HEK293 (cell line): ENCODE measurements around the gene PSMD12.
A peak's percentile ranks its signal among the peaks of the same experiment; 100 is the strongest.

Source experiments
- EGR2 ChIP-seq: fragments of 450-650 bp; formaldehyde crosslinking; IDR thresholded peaks from 2 replicates; pipeline ENCODE4 v1.5.1; 2016; ENCODE audit warnings: low read depth, missing biosample characterization, missing genetic modification characterization
- KLF1 ChIP-seq: fragments of 450-650 bp; formaldehyde crosslinking; IDR thresholded peaks from 2 replicates; pipeline ENCODE4 v1.5.1; 2016; ENCODE audit warnings: missing biosample characterization, missing genetic modification characterization
- KLF7 ChIP-seq: fragments of 450-650 bp; formaldehyde crosslinking; IDR thresholded peaks from 2 replicates; pipeline ENCODE4 v1.5.1; 2016; ENCODE audit warnings: missing biosample characterization, missing genetic modification characterization, borderline replicate concordance
- PRDM2 ChIP-seq: fragments of 450-650 bp; formaldehyde crosslinking; IDR thresholded peaks from 2 replicates; pipeline ENCODE4 v1.5.1; 2016; ENCODE audit warnings: missing biosample characterization, missing genetic modification characterization, borderline replicate concordance
- PRDM4 ChIP-seq: fragments of 450-650 bp; formaldehyde crosslinking; IDR thresholded peaks from 2 replicates; pipeline ENCODE4 v1.5.1; 2017; ENCODE audit warnings: missing biosample characterization, missing genetic modification characterization
- ZBTB21 ChIP-seq: fragments of 450-650 bp; formaldehyde crosslinking; IDR thresholded peaks from 2 replicates; pipeline ENCODE4 v1.5.1; 2017; ENCODE audit warnings: missing biosample characterization, missing genetic modification characterization
- ZEB2 ChIP-seq: fragments of 450-650 bp; formaldehyde crosslinking; IDR thresholded peaks from 2 replicates; pipeline ENCODE4 v1.5.1; 2016; ENCODE audit warnings: missing biosample characterization, missing genetic modification characterization
- ZFP69B ChIP-seq: fragments of 450-650 bp; formaldehyde crosslinking; IDR thresholded peaks from 2 replicates; pipeline ENCODE4 v1.5.1; 2016; ENCODE audit warnings: missing biosample characterization, missing genetic modification characterization
- ZNF174 ChIP-seq: fragments of 450-650 bp; formaldehyde crosslinking; IDR thresholded peaks from 2 replicates; pipeline ENCODE4 v1.5.0; 2017; ENCODE audit warnings: missing biosample characterization, mild to moderate bottlenecking, missing genetic modification characterization
- ZNF24 ChIP-seq: fragments of 450-650 bp; formaldehyde crosslinking; IDR thresholded peaks from 2 replicates; pipeline ENCODE4 v1.5.1; 2016; ENCODE audit warnings: missing biosample characterization, missing genetic modification characterization
- ZNF292 ChIP-seq: fragments of 450-650 bp; formaldehyde crosslinking; IDR thresholded peaks from 2 replicates; pipeline ENCODE4 v1.5.1; 2016; ENCODE audit warnings: low read depth, missing biosample characterization, missing genetic modification characterization, borderline replicate concordance
- ZNF501 ChIP-seq: fragments of 450-650 bp; formaldehyde crosslinking; IDR thresholded peaks from 2 replicates; pipeline ENCODE4 v1.5.1; 2016; ENCODE audit warnings: missing biosample characterization, missing genetic modification characterization
- ZNF660 ChIP-seq: fragments of 450-650 bp; IDR thresholded peaks from 2 replicates; pipeline ENCODE4 v1.5.1; 2018; ENCODE audit warnings: missing biosample characterization, mild to moderate bottlenecking, missing genetic modification characterization
- ZNF670 ChIP-seq: fragments of 450-650 bp; formaldehyde crosslinking; IDR thresholded peaks from 2 replicates; pipeline ENCODE4 v1.5.1; 2016; ENCODE audit warnings: missing biosample characterization, missing genetic modification characterization, low read depth
- ZNF701 ChIP-seq: fragments of 450-650 bp; formaldehyde crosslinking; IDR thresholded peaks from 2 replicates; pipeline ENCODE4 v1.5.1; 2016; ENCODE audit warnings: missing biosample characterization, missing genetic modification characterization
- ZNF777 ChIP-seq: fragments of 450-650 bp; formaldehyde crosslinking; IDR thresholded peaks from 2 replicates; pipeline ENCODE4 v1.5.1; 2017; ENCODE audit warnings: missing biosample characterization, missing genetic modification characterization, borderline replicate concordance
- ZNF785 ChIP-seq: fragments of 450-650 bp; formaldehyde crosslinking; IDR thresholded peaks from 2 replicates; pipeline ENCODE4 v1.5.1; 2016; ENCODE audit warnings: missing biosample characterization, missing genetic modification characterization
- ZSCAN23 ChIP-seq: fragments of 450-650 bp; formaldehyde crosslinking; IDR thresholded peaks from 2 replicates; pipeline ENCODE4 v1.5.1; 2016; ENCODE audit warnings: missing biosample characterization, missing genetic modification characterization
- TF ChIP-seq, protein P1 (sequence below): fragments of 450-650 bp; formaldehyde crosslinking; IDR thresholded peaks from 2 replicates; pipeline ENCODE4 v1.5.0; 2017; ENCODE audit warnings: missing biosample characterization, missing genetic modification characterization, borderline replicate concordance
- TF ChIP-seq, protein P2 (sequence below): fragments of 450-650 bp; formaldehyde crosslinking; optimal IDR thresholded peaks from 2 replicates; pipeline ENCODE3; 2016; ENCODE audit warnings: missing biosample characterization, mild to moderate bottlenecking, missing genetic modification characterization
- TF ChIP-seq, protein P3 (sequence below): fragments of 450-650 bp; formaldehyde crosslinking; IDR thresholded peaks from 2 replicates; pipeline ENCODE4 v1.5.1; 2016; ENCODE audit warnings: missing biosample characterization, missing genetic modification characterization
- TF ChIP-seq, protein P4 (sequence below): fragments of 450-650 bp; formaldehyde crosslinking; IDR thresholded peaks from 2 replicates; pipeline ENCODE4 v1.5.1; 2017; ENCODE audit warnings: missing biosample characterization, missing genetic modification characterization

The PSMD12 gene

GRCh38 chr17:67366193-67367157 lies at the start of gene PSMD12 (continued):
- TF ChIP-seq PRDM2 (tag by site-specific recombination) (no peak), ZBTB21 (tag by site-specific recombination) (0 out of 2 replicates have a peak, but pooled peaks have one; percentile 61), ZNF785 (tag by site-specific recombination) (0 out of 2 replicates have a peak, but pooled peaks have one; percentile 44), ZNF701 (tag by site-specific recombination) (no peak), ZNF670 (tag by site-specific recombination) (no peak), PRDM4 (tag by site-specific recombination) (peak; percentile 26; the same call in 1 of the 2 replicates), ZNF24 (tag by site-specific recombination) (peak; percentile 74; the same call in 1 of the 2 replicates), ZSCAN23 (tag by site-specific recombination) (peak; percentile 75; the same call in 1 of the 2 replicates), KLF1 (0 out of 2 replicates have a peak, but pooled peaks have one; percentile 26), ZNF501 (tag by site-specific recombination) (peak; percentile 97), ZNF660 (tag by site-specific recombination) (peak; percentile 58; the same call in 1 of the 2 replicates), KLF7 (tag by site-specific recombination) (peak; percentile 55; the same call in 1 of the 2 replicates), ZFP69B (tag by site-specific recombination) (peak; percentile 68; the same call in 1 of the 2 replicates), ZNF777 (tag by site-specific recombination) (no peak), ZNF292 (tag by site-specific recombination) (no peak), ZNF174 (no peak), EGR2 (tag by site-specific recombination) (peak; percentile 70), ZEB2 (tag by site-specific recombination) (peak; percentile 89)
- TF ChIP-seq, protein P1, sequence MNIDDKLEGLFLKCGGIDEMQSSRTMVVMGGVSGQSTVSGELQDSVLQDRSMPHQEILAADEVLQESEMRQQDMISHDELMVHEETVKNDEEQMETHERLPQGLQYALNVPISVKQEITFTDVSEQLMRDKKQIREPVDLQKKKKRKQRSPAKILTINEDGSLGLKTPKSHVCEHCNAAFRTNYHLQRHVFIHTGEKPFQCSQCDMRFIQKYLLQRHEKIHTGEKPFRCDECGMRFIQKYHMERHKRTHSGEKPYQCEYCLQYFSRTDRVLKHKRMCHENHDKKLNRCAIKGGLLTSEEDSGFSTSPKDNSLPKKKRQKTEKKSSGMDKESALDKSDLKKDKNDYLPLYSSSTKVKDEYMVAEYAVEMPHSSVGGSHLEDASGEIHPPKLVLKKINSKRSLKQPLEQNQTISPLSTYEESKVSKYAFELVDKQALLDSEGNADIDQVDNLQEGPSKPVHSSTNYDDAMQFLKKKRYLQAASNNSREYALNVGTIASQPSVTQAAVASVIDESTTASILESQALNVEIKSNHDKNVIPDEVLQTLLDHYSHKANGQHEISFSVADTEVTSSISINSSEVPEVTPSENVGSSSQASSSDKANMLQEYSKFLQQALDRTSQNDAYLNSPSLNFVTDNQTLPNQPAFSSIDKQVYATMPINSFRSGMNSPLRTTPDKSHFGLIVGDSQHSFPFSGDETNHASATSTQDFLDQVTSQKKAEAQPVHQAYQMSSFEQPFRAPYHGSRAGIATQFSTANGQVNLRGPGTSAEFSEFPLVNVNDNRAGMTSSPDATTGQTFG = peak; percentile 47; the same call in 1 of the 2 replicates
- TF ChIP-seq, protein P2, sequence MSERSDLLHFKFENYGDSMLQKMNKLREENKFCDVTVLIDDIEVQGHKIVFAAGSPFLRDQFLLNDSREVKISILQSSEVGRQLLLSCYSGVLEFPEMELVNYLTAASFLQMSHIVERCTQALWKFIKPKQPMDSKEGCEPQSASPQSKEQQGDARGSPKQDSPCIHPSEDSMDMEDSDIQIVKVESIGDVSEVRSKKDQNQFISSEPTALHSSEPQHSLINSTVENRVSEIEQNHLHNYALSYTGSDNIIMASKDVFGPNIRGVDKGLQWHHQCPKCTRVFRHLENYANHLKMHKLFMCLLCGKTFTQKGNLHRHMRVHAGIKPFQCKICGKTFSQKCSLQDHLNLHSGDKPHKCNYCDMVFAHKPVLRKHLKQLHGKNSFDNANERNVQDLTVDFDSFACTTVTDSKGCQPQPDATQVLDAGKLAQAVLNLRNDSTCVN (tag by site-specific recombination) = peak; percentile 80
- TF ChIP-seq, protein P3, sequence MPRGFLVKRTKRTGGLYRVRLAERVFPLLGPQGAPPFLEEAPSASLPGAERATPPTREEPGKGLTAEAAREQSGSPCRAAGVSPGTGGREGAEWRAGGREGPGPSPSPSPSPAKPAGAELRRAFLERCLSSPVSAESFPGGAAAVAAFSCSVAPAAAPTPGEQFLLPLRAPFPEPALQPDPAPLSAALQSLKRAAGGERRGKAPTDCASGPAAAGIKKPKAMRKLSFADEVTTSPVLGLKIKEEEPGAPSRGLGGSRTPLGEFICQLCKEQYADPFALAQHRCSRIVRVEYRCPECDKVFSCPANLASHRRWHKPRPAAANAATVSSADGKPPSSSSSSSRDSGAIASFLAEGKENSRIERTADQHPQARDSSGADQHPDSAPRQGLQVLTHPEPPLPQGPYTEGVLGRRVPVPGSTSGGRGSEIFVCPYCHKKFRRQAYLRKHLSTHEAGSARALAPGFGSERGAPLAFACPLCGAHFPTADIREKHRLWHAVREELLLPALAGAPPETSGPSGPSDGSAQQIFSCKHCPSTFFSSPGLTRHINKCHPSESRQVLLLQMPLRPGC (tag by site-specific recombination) = peak; percentile 64; the same call in 1 of the 2 replicates
- TF ChIP-seq, protein P4, sequence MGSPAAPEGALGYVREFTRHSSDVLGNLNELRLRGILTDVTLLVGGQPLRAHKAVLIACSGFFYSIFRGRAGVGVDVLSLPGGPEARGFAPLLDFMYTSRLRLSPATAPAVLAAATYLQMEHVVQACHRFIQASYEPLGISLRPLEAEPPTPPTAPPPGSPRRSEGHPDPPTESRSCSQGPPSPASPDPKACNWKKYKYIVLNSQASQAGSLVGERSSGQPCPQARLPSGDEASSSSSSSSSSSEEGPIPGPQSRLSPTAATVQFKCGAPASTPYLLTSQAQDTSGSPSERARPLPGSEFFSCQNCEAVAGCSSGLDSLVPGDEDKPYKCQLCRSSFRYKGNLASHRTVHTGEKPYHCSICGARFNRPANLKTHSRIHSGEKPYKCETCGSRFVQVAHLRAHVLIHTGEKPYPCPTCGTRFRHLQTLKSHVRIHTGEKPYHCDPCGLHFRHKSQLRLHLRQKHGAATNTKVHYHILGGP (tag by site-specific recombination) = no peak
